ENCODE data around the gene IL10RB. TPM values are rescaled to one million over a fixed set of nuclear protein-coding genes. Genes with fewer than 3 reads are reported as not detected.

IL10RB gene
- total and polyA plus RNA-seq, 2 of the 13 experiments (the other 11 are each of a cell fraction or from before 2014, with no cell fraction given) = 17.4 to 18.2 TPM

DNA sequence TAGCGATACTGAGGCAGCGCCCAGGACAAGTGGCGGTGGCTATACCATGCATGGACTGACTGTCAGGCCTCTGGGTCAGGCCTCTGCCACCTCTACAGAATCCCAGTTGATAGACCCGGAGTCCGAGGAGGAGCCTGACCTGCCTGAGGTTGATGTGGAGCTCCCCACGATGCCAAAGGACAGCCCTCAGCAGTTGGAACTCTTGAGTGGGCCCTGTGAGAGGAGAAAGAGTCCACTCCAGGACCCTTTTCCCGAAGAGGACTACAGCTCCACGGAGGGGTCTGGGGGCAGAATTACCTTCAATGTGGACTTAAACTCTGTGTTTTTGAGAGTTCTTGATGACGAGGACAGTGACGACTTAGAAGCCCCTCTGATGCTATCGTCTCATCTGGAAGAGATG lies 3.2 kb upstream of the IL10RB start (continued):
- TF ChIP-seq ZBTB34 (CRISPR knock-in tag; IDR thresholded peaks at IDR 0.05) = no peak

- in situ Hi-C loops (cut with HindIII; ENCODE audit: extremely low pct_ligation_motif_present, low pct_unique_long_range_greater_than_20kb) = no loop called here
- H3K27ac ChIP-seq (ENCODE audit: extremely low read length, insufficient read depth, low read length) = no peak overlapping the region
- whole genome bisulfite sequencing (ENCODE audit: low lambda C conversion rate) = 94% methylated on average over 11 of the region's 11 CpGs
- no peak for DNase-seq (ENCODE audit: low spot score)
- H4K20me1 ChIP-seq (ENCODE audit: insufficient read depth, low read length) = no peaks in the 10 kb centered on the region
- H3K4me2 ChIP-seq (ENCODE audit: low read depth, low read length) = no peak overlapping the region
- peaks cover 49% of the 10 kb centered on the region for H3K4me1 ChIP-seq (ENCODE audit: insufficient read depth, low read length)
- no peak overlapping the region for H2AFZ ChIP-seq (ENCODE audit: low read length)
- POLR2A ChIA-PET = interaction anchor here (2.8 kb wide), 1 partner anchor 60 kb away, joined by 15 read pairs; the partner anchor contains the start of gene IFNAR1
- intact Hi-C loops (cut with micrococcal nuclease; ENCODE audit: unreplicated experiment) = no loop called here
- H3K4me3 ChIP-seq (replicated peaks in 1 of 3; ENCODE audit: insufficient read depth in 1 of 3, low read depth in 2 of 3, low read length in 3 of 3) = no peak overlapping the region
- BruUV-seq (replicated peaks) = no TSS peak
- TF ChIP-seq ATF1 (CRISPR knock-in tag; IDR thresholded peaks at IDR 0.05) = no peak
- TF ChIP-seq HNRNPL (IDR thresholded peaks at IDR 0.05; ENCODE audit: low read depth, low read length) = no peak
- no peak for TF ChIP-seq HOXA9 (CRISPR knock-in tag; IDR thresholded peaks at IDR 0.05; ENCODE audit: borderline replicate concordance)
- no peak for TF ChIP-seq HNRNPK (IDR thresholded peaks at IDR 0.05; ENCODE audit: low read depth, low read length, poor library complexity, severe bottlenecking)
- no peak for TF ChIP-seq REXO4 (CRISPR knock-in tag; IDR thresholded peaks at IDR 0.05; ENCODE audit: borderline replicate concordance)
- no peak for TF ChIP-seq CHD4 (IDR thresholded peaks at IDR 0.05; ENCODE audit: borderline replicate concordance, low read length)
- TF ChIP-seq STAG1 (CRISPR knock-in tag; IDR thresholded peaks at IDR 0.05) = no peak
- TF ChIP-seq ZNF552 (CRISPR knock-in tag; IDR thresholded peaks at IDR 0.05; ENCODE audit: borderline replicate concordance) = no peak
- TF ChIP-seq, protein P1, sequence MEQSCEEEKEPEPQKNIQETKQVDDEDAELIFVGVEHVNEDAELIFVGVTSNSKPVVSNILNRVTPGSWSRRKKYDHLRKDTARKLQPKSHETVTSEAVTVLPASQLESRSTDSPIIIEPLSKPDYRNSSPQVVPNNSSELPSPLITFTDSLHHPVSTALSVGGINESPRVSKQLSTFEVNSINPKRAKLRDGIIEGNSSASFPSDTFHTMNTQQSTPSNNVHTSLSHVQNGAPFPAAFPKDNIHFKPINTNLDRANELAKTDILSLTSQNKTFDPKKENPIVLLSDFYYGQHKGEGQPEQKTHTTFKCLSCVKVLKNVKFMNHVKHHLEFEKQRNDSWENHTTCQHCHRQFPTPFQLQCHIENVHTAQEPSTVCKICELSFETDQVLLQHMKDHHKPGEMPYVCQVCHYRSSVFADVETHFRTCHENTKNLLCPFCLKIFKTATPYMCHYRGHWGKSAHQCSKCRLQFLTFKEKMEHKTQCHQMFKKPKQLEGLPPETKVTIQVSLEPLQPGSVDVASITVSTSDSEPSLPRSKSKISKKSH (CRISPR knock-in tag; IDR thresholded peaks at IDR 0.05; ENCODE audit: borderline replicate concordance) = no peak
- TF ChIP-seq SUZ12 (IDR thresholded peaks at IDR 0.05; ENCODE audit: low read depth, low read length) = no peak
- TF ChIP-seq ATF7-NPFF (CRISPR knock-in tag; IDR thresholded peaks at IDR 0.05; ENCODE audit: low read depth) = no peak
- TF ChIP-seq MTA3 (CRISPR knock-in tag; IDR thresholded peaks at IDR 0.05) = no peak
- TF ChIP-seq CENPX (CRISPR knock-in tag; IDR thresholded peaks at IDR 0.05) = no peak
- no peak for TF ChIP-seq ATM (IDR thresholded peaks at IDR 0.05; ENCODE audit: borderline replicate concordance)
- no peak for TF ChIP-seq ZNF263 (CRISPR knock-in tag; IDR thresholded peaks at IDR 0.05)
- TF ChIP-seq KDM3A (CRISPR knock-in tag; IDR thresholded peaks at IDR 0.05; ENCODE audit: low read depth) = no peak
- TF ChIP-seq ZBTB42 (CRISPR knock-in tag; IDR thresholded peaks at IDR 0.05) = no peak
- no peak for TF ChIP-seq ZNF329 (CRISPR knock-in tag; IDR thresholded peaks at IDR 0.05; ENCODE audit: low read depth)
- no peak for TF ChIP-seq AHR (CRISPR knock-in tag; IDR thresholded peaks at IDR 0.05)
- no peak overlapping the region for H3K9ac ChIP-seq (ENCODE audit: insufficient read depth, low read depth, low read length)
- CTCF ChIA-PET (ENCODE audit: low intra/inter-chr PET ratio, low total read pairs) = no interaction called here
- H3K79me2 ChIP-seq (ENCODE audit: insufficient read depth, low read length) = no peaks in the 10 kb centered on the region
- no peaks in the 10 kb centered on the region for H3K9me3 ChIP-seq (ENCODE audit: low read length)
- no peak for ATAC-seq
- no peaks in the 10 kb centered on the region; a peak in 1 of 5 replicates for H3K27me3 ChIP-seq (ENCODE audit: control insufficient read depth in 1 of 2, insufficient read depth in 2 of 2, low read length in 2 of 2)
- no peak for FAIRE-seq
- H3K36me3 ChIP-seq (replicated peaks in 1 of 2; ENCODE audit: control insufficient read depth in 1 of 2, insufficient read depth in 2 of 2, low read length in 2 of 2) = peaks cover 7 to 10% of the 10 kb centered on the region in 2 experiments; a peak in 4 of 5 replicates
Observed at GRCh38 chr21:33264561-33264960, 1.6 kb upstream of the IL10RB start.
